AG04449 (cell line): Measurements from ENCODE around the gene KCNQ5.

Experiments used
- CTCF ChIA-PET: fragments of 350-600 bp; formaldehyde crosslinking; extraction: SDS; loops from one replicate; lab custom pipeline; 2021; ENCODE audit warnings: antibody characterized with exemption; lab: Yijun Ruan, JAX
- POLR2A ChIA-PET: fragments of 400-600, 350-600 bp; formaldehyde crosslinking; extraction: SDS; loops from one replicate; lab custom pipeline; 2020; ENCODE audit warnings: antibody characterized with exemption, inconsistent platforms; lab: Yijun Ruan, JAX
- DNase-seq: peaks from one replicate; pipeline ENCODE4 v3.0.0-alpha.2; 2010; ENCODE audit warnings: low read depth, low spot score
- H3K4me3 ChIP-seq: 2 replicates; pipeline ENCODE4 v1.5.1; 2011; ENCODE audit warnings: low read depth, mild to moderate bottlenecking, control low read depth, low read length
- TF ChIP-seq, protein P1 (sequence below): IDR thresholded peaks from one replicate; pipeline ENCODE4 v1.5.1; 2011; ENCODE audit warnings: mild to moderate bottlenecking, moderate library complexity, low read length, control low read depth, inconsistent platforms; ENCODE audit not compliant: insufficient read depth; ENCODE audit errors: missing control alignments

Gene KCNQ5

GRCh38 chr6:72643214-72643613 is 21.4 kb downstream of the KCNQ5 start:
- POLR2A ChIA-PET, result no interaction called here
- DNase-seq, result no peak
- TF ChIP-seq, protein P1, sequence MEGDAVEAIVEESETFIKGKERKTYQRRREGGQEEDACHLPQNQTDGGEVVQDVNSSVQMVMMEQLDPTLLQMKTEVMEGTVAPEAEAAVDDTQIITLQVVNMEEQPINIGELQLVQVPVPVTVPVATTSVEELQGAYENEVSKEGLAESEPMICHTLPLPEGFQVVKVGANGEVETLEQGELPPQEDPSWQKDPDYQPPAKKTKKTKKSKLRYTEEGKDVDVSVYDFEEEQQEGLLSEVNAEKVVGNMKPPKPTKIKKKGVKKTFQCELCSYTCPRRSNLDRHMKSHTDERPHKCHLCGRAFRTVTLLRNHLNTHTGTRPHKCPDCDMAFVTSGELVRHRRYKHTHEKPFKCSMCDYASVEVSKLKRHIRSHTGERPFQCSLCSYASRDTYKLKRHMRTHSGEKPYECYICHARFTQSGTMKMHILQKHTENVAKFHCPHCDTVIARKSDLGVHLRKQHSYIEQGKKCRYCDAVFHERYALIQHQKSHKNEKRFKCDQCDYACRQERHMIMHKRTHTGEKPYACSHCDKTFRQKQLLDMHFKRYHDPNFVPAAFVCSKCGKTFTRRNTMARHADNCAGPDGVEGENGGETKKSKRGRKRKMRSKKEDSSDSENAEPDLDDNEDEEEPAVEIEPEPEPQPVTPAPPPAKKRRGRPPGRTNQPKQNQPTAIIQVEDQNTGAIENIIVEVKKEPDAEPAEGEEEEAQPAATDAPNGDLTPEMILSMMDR, result no peak
- H3K4me3 ChIP-seq, result no peak overlapping the region
- CTCF ChIA-PET, result interaction anchor here (1.9 to 2.0 kb wide), 2 partner anchors 487 to 490 kb away, joined by 5 to 8 read pairs; no protein-coding TSS in a partner anchor

DNA sequence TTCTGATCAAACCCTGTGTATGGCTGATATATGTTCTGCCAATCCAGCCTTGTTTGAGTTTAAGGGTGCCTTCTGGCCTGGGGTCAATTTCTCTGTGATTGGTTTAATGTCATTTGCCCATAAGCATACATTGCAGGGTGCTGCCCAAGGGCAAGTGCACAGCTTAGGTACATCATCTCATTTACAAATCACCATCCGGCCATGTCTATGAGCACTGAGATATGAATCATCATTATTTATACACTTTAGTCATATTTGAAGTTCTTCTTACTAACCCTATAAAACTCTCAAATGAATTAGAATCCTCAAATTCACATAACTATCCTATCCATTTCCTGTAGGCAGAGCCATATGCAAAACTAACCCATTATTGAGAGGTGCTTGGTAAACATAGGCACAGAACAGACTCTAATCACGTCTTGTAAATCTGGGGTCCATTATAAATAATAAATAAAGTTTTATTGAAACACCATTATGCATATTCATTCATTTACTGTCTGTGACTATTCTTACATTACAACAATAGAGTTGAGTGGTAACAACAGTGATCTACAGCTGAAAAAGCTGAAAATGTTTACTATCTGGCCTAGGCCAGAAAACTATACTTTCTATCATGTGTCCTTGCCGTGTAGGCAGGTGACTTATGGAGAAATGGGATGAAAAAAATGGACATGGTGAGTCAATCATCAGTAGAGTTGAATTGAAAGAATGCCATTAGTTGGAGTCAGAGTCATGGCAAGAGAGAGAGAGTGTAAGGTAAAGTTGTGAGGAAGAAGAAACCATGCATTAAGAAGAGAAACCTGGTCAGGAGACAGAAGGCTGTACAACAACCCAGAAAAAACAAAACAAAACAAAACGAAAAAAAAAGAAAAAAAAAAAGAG is 25.0 kb downstream of the KCNQ5 start:
- TF ChIP-seq, protein P1, result no peak
- ChIA-PET POLR2A (interaction anchor here (0.5 kb wide), 1 partner anchor 10 kb away, joined by 3 read pairs; no protein-coding TSS in a partner anchor), CTCF (interaction anchor here (1.2 to 1.4 kb wide), 3 partner anchors 9 to 483 kb away, joined by 3 to 5 read pairs (median 5); no protein-coding TSS in a partner anchor)
- no peak for DNase-seq
- no peak overlapping the region for H3K4me3 ChIP-seq

DNA sequence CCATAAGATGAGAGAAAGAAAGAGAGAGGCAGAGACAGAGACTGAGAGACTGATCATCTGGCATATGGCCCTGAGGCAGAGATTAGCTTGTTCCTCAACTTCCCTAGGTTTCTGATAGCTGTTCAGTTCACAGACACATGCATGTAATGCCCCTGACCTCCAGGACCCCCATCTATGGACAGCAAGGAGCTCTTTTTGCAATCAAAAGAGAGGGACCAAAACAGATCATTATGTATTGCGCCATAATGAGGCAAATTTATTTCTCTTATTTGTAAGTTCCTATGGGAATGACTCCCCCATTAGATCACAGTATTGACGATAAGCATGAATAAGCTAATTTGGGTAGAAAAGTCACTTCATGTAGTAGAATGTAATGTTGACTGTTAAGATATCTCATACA is 25.6 kb downstream of the KCNQ5 start:
- H3K4me3 ChIP-seq, result no peak overlapping the region
- ChIA-PET CTCF (interaction anchor here (1.2 to 1.4 kb wide), 3 partner anchors 10 to 482 kb away, joined by 3 to 5 read pairs (median 5); no protein-coding TSS in a partner anchor), POLR2A (no interaction called here)
- DNase-seq, result no peak
- TF ChIP-seq, protein P1, result no peak

DNA sequence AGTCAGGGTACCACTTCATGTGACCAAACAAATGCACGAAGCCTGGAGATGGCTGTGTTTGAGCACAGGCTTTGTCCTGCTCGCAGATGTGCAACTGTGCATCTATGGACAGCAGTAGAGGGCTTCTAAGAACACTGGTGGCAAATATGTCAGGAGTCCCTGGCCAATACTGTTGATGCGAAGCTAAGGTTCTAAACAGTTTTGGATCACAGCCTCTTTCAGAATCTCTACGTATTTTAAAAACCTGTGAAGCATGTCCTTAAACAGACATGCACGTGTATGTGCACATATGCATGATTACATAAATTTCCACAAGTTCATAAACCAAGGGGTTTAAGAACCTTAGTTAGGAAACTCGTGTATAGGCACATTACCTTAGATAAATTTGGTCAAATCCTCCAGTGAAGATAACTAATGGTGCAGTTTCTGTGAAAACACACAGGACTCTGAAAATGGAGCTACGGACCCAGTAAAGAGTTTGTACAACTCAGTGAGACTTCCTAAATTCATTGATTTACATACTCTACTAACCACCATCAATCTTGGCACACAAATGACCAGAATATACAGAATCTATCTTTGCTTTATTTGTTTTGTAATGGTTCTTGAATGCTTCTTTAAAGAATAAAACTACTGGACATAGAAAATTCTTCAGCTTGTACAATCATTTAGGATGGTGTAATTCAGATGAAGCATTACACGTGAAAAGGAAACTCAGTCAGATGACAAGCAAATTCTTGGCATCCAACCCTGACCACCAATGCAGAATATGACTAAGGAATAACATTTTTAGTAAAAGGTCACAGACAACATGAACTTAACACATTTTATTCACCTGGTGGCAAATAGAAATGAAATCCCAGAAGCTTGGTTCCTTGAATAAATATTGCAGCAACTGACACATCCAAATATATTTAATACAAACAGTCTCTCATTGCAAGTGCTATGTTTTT is 27.4 kb downstream of the KCNQ5 start:
- no peak overlapping the region for H3K4me3 ChIP-seq
- DNase-seq, result peak; percentile 34
- ChIA-PET POLR2A (no interaction called here), CTCF (interaction anchor here (0.9 to 1.9 kb wide), 5 partner anchors 11 to 480 kb away, joined by 3 to 5 read pairs (median 3); no protein-coding TSS in a partner anchor)
- TF ChIP-seq, protein P1, result no peak

DNA sequence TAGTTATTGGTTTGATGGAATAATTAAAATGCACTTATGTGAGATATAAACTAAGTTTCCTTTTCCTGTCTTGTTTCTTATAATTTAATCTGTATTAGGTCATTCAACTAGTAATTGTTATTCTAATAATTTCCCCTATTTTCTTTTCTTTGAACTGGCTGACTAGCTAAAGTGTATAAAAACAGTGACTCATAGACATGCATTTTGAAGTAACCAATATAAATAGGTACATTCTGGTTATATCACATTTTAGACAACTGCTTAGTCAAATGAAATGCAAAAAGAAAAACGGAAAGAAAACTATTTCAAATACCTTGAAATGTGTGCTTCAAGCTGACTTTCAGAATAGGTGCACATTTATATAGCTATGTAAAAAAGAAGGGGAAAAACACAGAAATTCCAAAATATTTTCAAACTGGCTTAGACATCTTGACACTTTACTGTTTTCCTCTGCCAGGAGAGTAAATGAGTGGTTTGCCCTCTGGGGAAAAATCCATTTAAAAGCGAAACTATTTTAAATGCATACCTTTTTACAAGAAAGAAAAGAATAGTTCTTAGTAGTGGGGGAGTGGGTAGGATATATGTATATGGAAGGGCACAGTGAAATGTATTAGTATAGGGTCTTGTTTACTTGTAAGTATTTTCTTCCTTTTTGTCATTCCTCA is 28.3 kb downstream of the KCNQ5 start:
- no peak overlapping the region for H3K4me3 ChIP-seq
- TF ChIP-seq, protein P1, result no peak
- ChIA-PET POLR2A (no interaction called here), CTCF (interaction anchor here (0.9 to 1.9 kb wide), 4 partner anchors 10 to 480 kb away, joined by 3 to 5 read pairs (median 4); no protein-coding TSS in a partner anchor)
- no peak for DNase-seq
